Right renal cortex interstitium (tissue), 3 donors: ENCODE measurements around the gene ATP5F1B. TPM values are rescaled to one million over a fixed set of nuclear protein-coding genes. Genes with fewer than 3 reads are reported as not detected.

Source experiments
- DNase-seq, 3 donors: peaks; one replicate each; pipeline ENCODE4 v3.0.0-alpha.2; 2013; ENCODE audit warnings: low read depth in 3 of 3, low spot score in 2 of 3
- polyA plus RNA-seq, 3 donors: library from polyadenylated mRNA; unstranded; fragments of 120-200 nt; gene quantifications; one replicate each; pipeline ENCODE4 v1.2.1, GENCODE V29; 2013; ENCODE audit not compliant: insufficient read length in 3 of 3

The ATP5F1B gene
- polyA plus RNA-seq, 3 donors: 1,294 to 1,348 (median 1,299) TPM

- no peak for DNase-seq
Observed at GRCh38 chr12:56626701-56627100, 19.1 kb downstream of the ATP5F1B start.

- no peak for DNase-seq
Observed at GRCh38 chr12:56622535-56622934, 23.2 kb downstream of the ATP5F1B start.

GRCh38 chr12:56616925-56617324 is 28.9 kb downstream of the ATP5F1B start:
- DNase-seq: no peak

- no peak for DNase-seq
Observed at GRCh38 chr12:56616244-56616643, 29.5 kb downstream of the ATP5F1B start.

- DNase-seq: no peak
Observed at GRCh38 chr12:56614627-56615026, 31.2 kb downstream of the ATP5F1B start.

GRCh38 chr12:56604355-56604754 is 41.4 kb downstream of the ATP5F1B start:
- DNase-seq: no peak

GRCh38 chr12:56602239-56602638 is 43.5 kb downstream of the ATP5F1B start:
- no peak for DNase-seq

- DNase-seq: no peak
Observed at GRCh38 chr12:56601503-56601902, 44.3 kb downstream of the ATP5F1B start.

- DNase-seq: no peak
Observed at GRCh38 chr12:56600753-56601152, 45.0 kb downstream of the ATP5F1B start.

GRCh38 chr12:56599797-56600196 is 46.0 kb downstream of the ATP5F1B start:
- DNase-seq: no peak

GRCh38 chr12:56599041-56599440 is 46.7 kb downstream of the ATP5F1B start:
- no peak for DNase-seq

GRCh38 chr12:56596815-56597214 is 49.0 kb downstream of the ATP5F1B start:
- DNase-seq: no peak

- DNase-seq: peak; percentile 42 to 53 (median 50)
Observed at GRCh38 chr12:56593909-56594621, 51.7 kb downstream of the ATP5F1B start.

GRCh38 chr12:56591961-56592360 is 53.8 kb downstream of the ATP5F1B start:
- DNase-seq: no peak

GRCh38 chr12:56591126-56591525 is 54.7 kb downstream of the ATP5F1B start:
- no peak for DNase-seq

GRCh38 chr12:56590237-56590830 is 55.5 kb downstream of the ATP5F1B start:
- DNase-seq: no peak

- no peak for DNase-seq
Observed at GRCh38 chr12:56589783-56590182, 56.0 kb downstream of the ATP5F1B start.

Other genes with a start within 250 kb of the ATP5F1B start
- gene TIMELESS, start 196.6 kb downstream of the ATP5F1B start, polyA plus RNA-seq: 10 to 100 TPM; 34.8 to 38.2 (median 35.2) TPM
- under 1 TPM in 1 of 3 donors, not detected in 2; 0.18 TPM for gene MIP, start 191.3 kb downstream of the ATP5F1B start, polyA plus RNA-seq
- 1 to 10 TPM; 3.9 to 4.2 (median 4.1) TPM for gene SPRYD4, start 177.4 kb downstream of the ATP5F1B start, polyA plus RNA-seq
- 1 to 10 TPM in 2 of 3 donors, under 1 TPM in 1; 0.89 to 1.7 (median 1.1) TPM for gene GLS2, start 157.8 kb downstream of the ATP5F1B start, polyA plus RNA-seq
- gene RBMS2, start 124.2 kb downstream of the ATP5F1B start, polyA plus RNA-seq: 10 to 100 TPM; 40.8 to 48.7 (median 42.5) TPM
- 10 to 100 TPM; 73.0 to 88.5 (median 74.2) TPM for gene BAZ2A, start 15.7 kb downstream of the ATP5F1B start, polyA plus RNA-seq
- 100 to 1,000 TPM; 335 to 363 (median 347) TPM for gene PTGES3, start 42.3 kb upstream of the ATP5F1B start, polyA plus RNA-seq
- 1,000 to 10,000 TPM; 2,397 to 2,715 (median 2,525) TPM for gene NACA, start 79.3 kb upstream of the ATP5F1B start, polyA plus RNA-seq
- 10 to 100 TPM; 17.6 to 23.6 (median 21.6) TPM for gene PRIM1, start 106.3 kb upstream of the ATP5F1B start, polyA plus RNA-seq
- 1 to 10 TPM; 1.0 to 1.5 (median 1.4) TPM for gene HSD17B6, start 117.3 kb upstream of the ATP5F1B start, polyA plus RNA-seq